GM18870 (cell line): ENCODE results near the gene EHBP1.
"Not testable (repeated sequence)": the region's sequence is repeated elsewhere in the genome, so short reads cannot be mapped to it uniquely, and the experiment has no call there.

Experiments used
- ATAC-seq: cut with Tn5 transposase; IDR thresholded peaks from one replicate; pipeline ENCODE4 v1.9.1; 2021; ENCODE audit warnings: moderate library complexity; ENCODE audit not compliant: unreplicated experiment

The EHBP1 gene

GRCh38 chr2:63003351-63003750 is 297.8 kb downstream of the EHBP1 start:
- no peak for ATAC-seq

DNA sequence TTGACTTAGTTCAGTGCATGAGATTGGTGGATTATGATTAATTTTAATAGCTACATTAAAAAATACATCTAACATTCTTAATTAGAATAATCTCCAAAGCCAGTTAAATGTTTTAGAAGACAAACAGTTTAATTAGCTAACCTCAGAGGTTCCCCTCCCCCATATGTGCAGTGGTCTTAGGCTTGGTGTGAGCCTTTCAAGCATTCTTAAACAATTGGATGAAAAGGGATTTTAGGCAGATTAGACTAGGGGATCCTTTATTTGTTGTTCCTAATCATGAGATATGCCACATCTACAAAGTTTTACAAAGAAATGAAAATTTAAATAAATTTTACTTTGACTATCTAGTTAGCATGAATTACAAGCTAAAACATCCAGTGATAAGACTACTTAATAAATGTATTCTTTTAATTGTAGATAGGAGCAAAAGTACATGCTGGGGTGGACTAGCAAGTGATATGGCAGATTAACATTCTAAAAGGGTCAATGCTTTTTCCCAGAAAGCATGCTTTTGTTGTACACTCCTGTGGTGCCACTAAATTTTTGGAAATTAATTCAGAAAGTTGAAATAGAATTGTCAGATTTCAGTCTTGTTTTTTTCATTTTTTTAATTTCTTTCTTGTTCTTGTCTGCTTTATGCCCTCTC is 302.4 kb downstream of the EHBP1 start:
- ATAC-seq: no peak

GRCh38 chr2:63008838-63009237 is 303.3 kb downstream of the EHBP1 start:
- no peak for ATAC-seq

DNA sequence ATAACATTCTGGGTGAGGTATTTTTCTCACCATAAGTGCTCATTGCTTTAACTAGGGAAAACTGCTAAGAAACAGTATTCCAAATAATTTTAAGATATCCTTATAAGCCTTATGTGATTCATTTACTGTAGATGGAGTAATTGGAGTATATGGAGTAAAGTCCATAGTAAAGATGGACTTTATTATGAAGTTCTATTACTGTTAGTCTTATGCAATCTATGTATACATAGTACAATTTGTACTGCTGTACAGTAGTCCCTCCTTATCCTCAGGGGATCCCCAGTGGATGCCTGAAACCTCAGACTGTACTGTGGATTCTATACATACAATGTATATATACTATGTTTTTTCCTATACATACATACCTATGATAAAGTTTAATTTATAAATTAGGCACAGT is 304.0 kb downstream of the EHBP1 start:
- no peak for ATAC-seq

GRCh38 chr2:63012541-63012940 is 307.0 kb downstream of the EHBP1 start:
- no peak for ATAC-seq

- no peak for ATAC-seq
These were observed 307.9 kb downstream of the EHBP1 start for GRCh38 chr2:63013438-63013837.

- no peak for ATAC-seq
These were observed 309.9 kb downstream of the EHBP1 start for GRCh38 chr2:63015389-63015788.

GRCh38 chr2:63018439-63018838 is 312.9 kb downstream of the EHBP1 start:
- no peak for ATAC-seq

- not testable (repeated sequence) for ATAC-seq
These were observed 314.2 kb downstream of the EHBP1 start for GRCh38 chr2:63019686-63020085.

- ATAC-seq: no peak
These were observed 317.9 kb downstream of the EHBP1 start for GRCh38 chr2:63023444-63023843.

DNA sequence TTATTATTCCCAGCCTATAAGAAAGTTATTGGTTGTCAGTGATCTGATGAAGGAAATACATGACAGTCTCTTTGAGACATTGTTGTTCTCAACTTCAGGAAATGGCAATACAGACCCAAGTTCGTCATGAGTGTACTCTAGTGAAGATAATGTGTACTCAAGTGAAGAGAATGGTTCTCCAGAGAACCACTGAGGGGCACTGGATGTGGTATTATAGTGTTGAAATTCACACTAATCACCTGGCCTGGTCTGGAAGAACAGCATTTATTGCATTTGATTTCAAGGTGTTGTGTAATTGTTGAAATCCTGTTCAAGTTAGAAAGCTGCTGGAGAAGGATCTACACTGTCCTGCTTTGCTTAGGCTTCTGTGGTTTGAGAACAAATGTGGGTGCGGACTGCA is 321.7 kb downstream of the EHBP1 start:
- no peak for ATAC-seq

DNA sequence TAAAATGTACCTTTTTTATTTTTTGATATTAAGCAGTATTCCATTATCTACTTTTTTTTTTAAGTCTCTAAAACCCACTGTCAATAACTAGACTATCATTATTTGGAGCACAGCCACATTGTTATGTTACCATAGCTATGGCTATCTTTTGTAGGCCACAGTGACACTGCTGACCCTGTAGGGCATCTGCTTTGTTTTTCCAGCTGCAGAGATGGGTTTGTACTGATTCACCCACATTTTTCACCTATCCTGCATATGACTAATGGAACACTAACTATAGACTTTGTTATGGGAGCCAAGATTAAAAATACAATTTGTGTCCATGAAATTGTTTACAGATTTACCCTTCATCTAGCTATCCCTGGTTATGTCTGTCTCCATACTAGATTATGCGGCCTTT is 323.5 kb downstream of the EHBP1 start:
- ATAC-seq: no peak

GRCh38 chr2:63034526-63034925 is 329.0 kb downstream of the EHBP1 start:
- ATAC-seq: no peak

DNA sequence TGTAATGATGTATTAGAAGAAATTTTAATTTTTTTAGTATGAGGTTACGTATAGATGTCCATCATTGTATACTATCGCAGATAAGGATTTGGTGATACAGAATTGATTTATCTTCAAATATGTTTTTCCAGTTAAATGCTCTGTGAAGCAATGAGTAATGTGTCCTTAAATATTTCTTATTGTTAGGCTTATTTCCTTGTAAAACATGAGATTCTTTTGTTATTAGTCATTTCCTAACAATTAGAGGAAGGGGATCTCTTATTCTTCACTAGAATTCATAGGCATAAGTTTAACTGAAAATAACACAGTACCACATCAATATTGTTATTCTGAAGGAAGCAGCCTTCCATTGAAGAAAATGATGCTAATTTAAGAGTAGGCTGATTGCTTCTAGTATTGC is 329.7 kb downstream of the EHBP1 start:
- ATAC-seq: no peak

GRCh38 chr2:63035660-63036059 is 330.1 kb downstream of the EHBP1 start:
- no peak for ATAC-seq

DNA sequence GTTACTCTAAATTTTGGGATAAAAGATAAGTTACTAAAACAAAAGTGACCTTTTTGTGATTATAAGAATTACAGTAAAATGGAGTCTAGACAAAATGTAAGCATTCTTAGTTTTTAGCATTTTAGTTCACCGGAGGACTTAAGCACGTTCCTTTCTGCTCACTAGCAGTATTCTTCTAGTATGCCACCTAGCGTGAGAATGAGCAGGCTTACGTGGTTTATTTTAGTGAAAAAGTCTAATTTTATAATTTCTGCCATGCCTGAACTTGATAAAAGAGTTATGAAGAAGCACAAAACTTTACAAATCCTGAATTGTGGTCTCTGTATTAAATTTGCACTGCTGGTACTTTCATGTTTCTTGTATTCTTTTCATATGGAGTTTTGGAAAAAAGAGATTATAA is 332.5 kb downstream of the EHBP1 start:
- no peak for ATAC-seq

- no peak for ATAC-seq
These were observed 335.1 kb downstream of the EHBP1 start for GRCh38 chr2:63040586-63040985.

GRCh38 chr2:63041592-63041991 is 336.1 kb downstream of the EHBP1 start:
- ATAC-seq: no peak

- no peak for ATAC-seq
These were observed 339.1 kb downstream of the EHBP1 start for GRCh38 chr2:63044362-63045327.

DNA sequence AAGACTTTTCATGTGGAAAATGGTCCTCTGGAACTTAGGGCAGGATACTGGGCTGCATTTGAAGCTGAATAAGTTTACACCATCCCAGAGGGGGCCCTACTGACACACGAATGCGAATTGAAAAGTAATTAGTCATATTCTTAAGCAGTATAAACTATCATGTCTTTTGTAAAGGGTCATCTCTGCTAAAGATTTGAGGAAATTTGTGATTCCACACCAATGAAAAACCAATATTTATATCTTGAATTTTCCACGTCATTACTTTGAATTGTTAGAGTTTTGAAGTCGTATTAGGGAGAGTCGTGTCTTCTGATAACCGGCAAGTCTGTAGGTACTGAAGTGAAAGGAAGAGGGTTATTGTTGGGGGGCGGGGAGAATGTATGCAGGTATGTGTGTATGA is 341.0 kb downstream of the EHBP1 start:
- ATAC-seq: no peak

GRCh38 chr2:63046961-63047320 is 341.4 kb downstream of the EHBP1 start:
- ATAC-seq: no peak
